HG03060 (cell line): ENCODE results near the gene SDS.

Experiments used
- ATAC-seq: cut with Tn5 transposase; IDR thresholded peaks from one replicate; pipeline ENCODE4 v1.9.1; 2021; ENCODE audit warnings: low read depth, moderate number of reproducible peaks; ENCODE audit not compliant: unreplicated experiment

SDS gene

GRCh38 chr12:113401066-113402000 lies 2.4 kb downstream of the SDS start:
- ATAC-seq, result no peak

GRCh38 chr12:113400362-113400761 lies 3.3 kb downstream of the SDS start:
- no peak for ATAC-seq

DNA sequence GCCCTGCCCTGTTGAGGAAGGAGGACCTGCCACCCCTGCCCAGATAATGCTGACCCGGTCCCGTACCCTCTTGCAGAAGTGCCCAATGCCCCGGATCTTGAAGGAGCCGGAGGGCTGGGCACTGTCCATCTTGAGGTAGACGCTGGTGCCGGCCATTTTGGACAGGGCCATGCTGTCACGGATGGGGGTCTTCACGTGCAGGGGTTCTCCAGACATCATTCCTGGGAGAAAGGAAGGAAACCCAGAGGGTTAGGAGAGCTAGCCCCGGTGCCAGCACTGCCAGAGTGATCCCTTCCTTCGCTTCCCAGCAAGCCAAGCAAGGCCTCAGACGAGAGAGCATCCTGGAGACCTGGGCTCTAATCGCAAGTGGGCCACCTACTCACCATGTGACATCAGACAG lies 4.2 kb downstream of the SDS start:
- no peak for ATAC-seq

DNA sequence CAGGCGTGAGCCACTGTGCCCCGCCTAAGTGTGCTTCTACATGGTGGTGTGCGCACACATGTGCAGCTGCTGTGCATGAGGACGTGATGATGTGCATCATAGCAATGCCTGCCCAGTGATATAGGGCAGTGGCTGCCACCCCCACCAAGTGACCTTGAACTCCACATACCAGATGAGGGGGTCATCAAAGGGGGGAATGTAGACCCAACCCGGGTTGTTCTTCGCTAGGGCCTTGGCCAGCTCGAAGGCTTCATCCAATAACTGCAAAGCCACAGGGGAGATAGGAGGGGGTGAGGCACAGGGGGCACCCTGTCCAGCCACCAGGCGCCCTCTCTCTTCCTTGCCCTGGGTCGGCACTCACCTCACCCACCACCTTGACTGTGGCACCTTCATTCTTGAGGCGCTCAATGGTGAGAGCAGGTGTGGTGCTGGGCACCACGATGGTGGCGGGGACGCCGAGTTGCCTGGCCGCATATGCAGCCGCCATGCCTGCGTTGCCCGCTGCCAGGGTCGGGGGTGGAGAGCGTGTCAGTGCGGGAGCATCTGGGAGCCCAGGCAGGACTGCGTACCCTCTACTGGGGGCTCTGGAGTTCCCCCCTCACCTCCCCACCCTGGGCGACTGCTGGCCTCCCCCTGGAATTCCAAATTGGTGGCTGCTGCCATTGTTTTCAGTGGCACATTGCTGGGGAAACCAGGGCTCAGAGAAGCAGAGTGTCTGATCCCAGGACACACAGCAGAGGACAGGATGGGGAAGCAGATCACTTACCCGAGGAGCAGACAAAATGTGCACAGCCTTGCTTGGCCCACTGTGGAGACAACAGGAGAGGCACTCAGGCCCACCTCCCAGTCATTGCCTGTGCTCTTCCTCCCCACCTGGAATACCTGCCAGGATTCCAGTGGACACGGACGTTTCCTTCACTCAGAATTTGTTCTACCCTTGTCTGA lies 5.1 kb downstream of the SDS start:
- no peak for ATAC-seq

GRCh38 chr12:113397497-113398197 lies 6.0 kb downstream of the SDS start:
- no peak for ATAC-seq

GRCh38 chr12:113396828-113397496 lies 6.7 kb downstream of the SDS start:
- ATAC-seq, result no peak

DNA sequence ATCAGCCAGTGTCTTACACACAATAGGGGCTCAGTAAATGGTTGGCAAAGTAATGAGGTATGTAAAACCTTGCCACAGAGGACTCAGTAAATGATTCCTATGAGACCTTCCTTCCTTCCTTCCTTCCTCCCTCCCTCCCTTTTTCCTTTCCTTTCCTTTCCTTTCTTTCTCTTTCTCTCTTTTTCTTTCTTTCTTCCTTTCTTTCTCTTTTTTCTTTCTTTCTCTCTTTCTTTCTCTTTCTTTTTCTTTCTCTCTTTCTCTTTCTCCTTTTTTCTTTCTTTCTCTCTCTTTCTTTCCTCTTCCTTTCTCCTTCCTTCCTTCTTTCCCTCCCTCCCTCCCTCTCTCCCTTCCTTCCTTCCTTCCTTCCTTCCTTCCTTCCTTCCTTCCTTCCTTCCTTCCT lies 7.5 kb downstream of the SDS start:
- ATAC-seq, result no peak

DNA sequence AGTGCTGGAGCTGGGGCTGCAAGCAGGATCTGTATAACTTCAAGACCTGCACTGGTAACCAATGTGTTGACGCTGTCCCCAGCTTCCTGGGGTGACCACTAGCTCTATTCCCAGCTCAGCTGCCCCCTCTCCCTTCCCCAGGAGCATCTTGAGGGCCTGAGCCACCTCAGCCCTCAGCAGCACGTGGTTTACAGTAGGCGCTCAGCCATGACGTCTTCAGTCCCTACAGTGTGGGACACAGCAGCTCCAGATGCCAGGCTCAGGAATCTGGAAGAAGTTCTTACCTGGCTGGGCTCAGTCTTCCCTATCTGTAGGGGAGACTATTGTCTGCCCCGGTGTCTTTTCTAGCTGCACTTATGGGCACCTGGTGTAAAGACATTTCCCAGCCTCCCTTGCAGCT lies 8.6 kb downstream of the SDS start:
- ATAC-seq, result no peak

DNA sequence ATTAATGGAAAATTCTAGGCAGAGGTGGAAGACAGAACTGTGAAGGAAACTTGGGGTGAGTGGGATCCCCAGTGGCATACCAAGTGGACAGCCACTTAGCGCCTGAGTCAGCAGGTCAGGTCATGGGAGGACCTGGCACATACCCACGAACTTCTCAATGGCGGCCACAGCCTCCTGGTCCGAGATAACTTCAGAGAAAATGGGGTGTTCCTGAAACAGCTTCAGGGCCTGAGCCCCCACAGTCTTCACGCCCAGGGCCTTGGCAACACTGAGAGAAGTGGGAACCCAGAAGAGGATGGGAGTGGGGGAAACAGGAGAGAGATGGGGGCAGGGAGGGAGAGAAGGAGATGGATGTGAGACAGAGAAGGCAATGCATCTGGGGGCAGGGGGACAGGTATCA lies 9.9 kb downstream of the SDS start:
- ATAC-seq, result no peak

GRCh38 chr12:113392988-113393579 lies 10.6 kb downstream of the SDS start:
- no peak for ATAC-seq

DNA sequence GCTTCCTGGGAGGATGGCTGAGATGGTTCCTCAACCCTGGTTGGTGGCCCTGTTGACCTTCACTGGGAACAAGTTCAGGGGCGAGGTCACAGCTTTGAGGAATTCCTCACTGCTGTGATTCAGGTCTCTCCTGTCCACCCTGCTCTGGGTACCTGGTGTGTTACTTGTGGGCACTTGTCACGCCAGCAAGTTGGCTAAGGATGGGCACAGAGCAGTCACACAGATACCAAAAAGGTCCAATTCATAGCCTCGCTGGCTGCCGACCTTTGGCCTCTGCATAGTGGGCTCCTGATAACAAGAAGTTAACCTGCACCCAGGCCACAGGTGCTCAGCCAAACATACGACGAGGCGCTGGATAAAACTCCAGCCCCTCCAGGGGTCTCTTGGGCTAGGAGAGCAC lies 11.2 kb downstream of the SDS start:
- ATAC-seq, result no peak

- no peak for ATAC-seq
Observed at GRCh38 chr12:113391650-113392337, 11.9 kb downstream of the SDS start.

DNA sequence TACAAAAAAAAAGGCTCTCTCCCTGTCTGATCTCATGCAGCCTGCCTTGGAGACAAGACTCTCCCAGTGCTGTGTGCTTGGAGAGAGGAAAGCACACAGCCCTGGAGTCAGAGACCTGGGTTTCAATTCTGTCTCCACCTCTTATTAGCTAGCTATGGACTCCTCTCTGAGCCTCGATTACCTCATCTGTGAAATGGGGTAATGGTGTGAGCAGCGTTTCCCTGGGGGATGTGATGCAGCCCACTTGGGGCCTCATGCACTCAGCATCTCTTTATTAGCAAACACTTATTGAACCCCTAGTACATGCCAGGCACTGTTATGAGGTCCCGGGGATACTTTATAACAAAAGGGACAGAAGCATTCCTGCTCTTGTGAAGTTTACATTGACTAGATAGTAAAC lies 12.5 kb downstream of the SDS start:
- ATAC-seq, result no peak

- no peak for ATAC-seq
Observed at GRCh38 chr12:113390064-113391043, 13.3 kb downstream of the SDS start.

- ATAC-seq, result no peak
Observed at GRCh38 chr12:113388351-113388750, 15.3 kb downstream of the SDS start.

DNA sequence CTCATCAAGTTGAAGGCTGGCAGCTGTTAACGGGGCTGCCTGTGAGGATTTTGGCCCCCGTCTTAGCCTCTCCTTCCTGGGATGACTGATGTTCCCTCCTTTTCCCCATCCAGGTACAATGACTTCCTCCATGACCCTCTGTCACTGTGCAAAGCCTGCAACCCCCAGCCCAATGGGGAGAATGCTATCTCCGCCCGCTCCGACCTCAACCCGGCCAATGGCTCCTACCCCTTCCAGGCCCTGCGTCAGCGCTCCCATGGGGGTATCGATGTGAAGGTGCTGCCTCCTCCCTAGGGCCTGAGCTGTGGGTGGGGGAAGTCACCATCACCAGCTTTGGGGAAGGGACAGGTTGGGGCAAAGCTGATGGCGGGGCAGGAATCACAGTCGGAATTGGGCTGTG lies 16.1 kb downstream of the SDS start:
- ATAC-seq, result no peak

- ATAC-seq, result no peak
Observed at GRCh38 chr12:113386866-113387566, 16.7 kb downstream of the SDS start.
